Measurements from ENCODE around the gene MYO5A.
A peak's percentile ranks its signal among the peaks of the same experiment; 100 is the strongest.

The MYO5A gene

DNA sequence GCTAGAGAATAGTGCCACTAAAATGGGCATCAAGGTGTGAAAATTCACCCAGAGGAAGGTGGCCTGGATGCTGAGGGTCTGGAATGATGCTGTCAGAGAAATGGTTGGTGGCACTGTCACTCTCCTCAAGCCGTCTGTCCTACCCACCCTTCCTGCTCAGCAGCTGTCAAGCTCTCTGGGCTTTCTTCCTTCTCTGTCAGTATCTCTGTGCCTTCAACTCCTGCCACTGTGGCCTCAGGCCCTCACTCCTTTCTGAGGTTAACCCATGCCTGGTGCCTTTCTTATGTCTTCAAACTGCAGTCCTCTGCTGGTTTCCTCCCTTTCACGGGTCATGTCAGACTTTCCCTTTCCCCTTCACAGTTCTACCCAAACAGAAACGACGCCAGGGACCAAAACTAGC lies 237.5 kb downstream of the MYO5A start:
- no peak for DNase-seq (ENCODE audit: low read depth, low spot score)
- in situ Hi-C loops (cut with HindIII; ENCODE audit: low sequenced_read_pairs): no loop called here
- H3K4me3 ChIP-seq (ENCODE audit: low read depth, low read length): no peak overlapping the region
- TF ChIP-seq, protein P1, sequence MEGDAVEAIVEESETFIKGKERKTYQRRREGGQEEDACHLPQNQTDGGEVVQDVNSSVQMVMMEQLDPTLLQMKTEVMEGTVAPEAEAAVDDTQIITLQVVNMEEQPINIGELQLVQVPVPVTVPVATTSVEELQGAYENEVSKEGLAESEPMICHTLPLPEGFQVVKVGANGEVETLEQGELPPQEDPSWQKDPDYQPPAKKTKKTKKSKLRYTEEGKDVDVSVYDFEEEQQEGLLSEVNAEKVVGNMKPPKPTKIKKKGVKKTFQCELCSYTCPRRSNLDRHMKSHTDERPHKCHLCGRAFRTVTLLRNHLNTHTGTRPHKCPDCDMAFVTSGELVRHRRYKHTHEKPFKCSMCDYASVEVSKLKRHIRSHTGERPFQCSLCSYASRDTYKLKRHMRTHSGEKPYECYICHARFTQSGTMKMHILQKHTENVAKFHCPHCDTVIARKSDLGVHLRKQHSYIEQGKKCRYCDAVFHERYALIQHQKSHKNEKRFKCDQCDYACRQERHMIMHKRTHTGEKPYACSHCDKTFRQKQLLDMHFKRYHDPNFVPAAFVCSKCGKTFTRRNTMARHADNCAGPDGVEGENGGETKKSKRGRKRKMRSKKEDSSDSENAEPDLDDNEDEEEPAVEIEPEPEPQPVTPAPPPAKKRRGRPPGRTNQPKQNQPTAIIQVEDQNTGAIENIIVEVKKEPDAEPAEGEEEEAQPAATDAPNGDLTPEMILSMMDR (IDR thresholded peaks at IDR 0.05; ENCODE audit: low read depth, low read length): no peak

GRCh38 chr15:52290800-52291199 lies 237.9 kb downstream of the MYO5A start:
- in situ Hi-C loops (cut with HindIII; ENCODE audit: low sequenced_read_pairs): no loop called here
- TF ChIP-seq, protein P1 (IDR thresholded peaks at IDR 0.05; ENCODE audit: low read depth, low read length): no peak

GRCh38 chr15:52290329-52290728 lies 238.4 kb downstream of the MYO5A start:
- in situ Hi-C loops (cut with HindIII; ENCODE audit: low sequenced_read_pairs): no loop called here
- TF ChIP-seq, protein P1 (IDR thresholded peaks at IDR 0.05; ENCODE audit: low read depth, low read length): no peak
- H3K4me3 ChIP-seq (ENCODE audit: low read depth, low read length): no peak overlapping the region
- no peak for DNase-seq (ENCODE audit: low read depth, low spot score)

More at GRCh38 chr15:52290800-52291199, 237.9 kb downstream of the MYO5A start:
- no peak overlapping the region for H3K4me3 ChIP-seq (ENCODE audit: low read depth, low read length)
- no peak for DNase-seq (ENCODE audit: low read depth, low spot score)

GRCh38 chr15:52289629-52290081 lies 239.0 kb downstream of the MYO5A start:
- TF ChIP-seq, protein P1 (IDR thresholded peaks at IDR 0.05; ENCODE audit: low read depth, low read length): no peak
- DNase-seq (ENCODE audit: low read depth, low spot score): peak; percentile 37
- no peak overlapping the region for H3K4me3 ChIP-seq (ENCODE audit: low read depth, low read length)
- in situ Hi-C loops (cut with HindIII; ENCODE audit: low sequenced_read_pairs): no loop called here

GRCh38 chr15:52288986-52289385 lies 239.7 kb downstream of the MYO5A start:
- TF ChIP-seq, protein P1 (IDR thresholded peaks at IDR 0.05; ENCODE audit: low read depth, low read length): no peak
- in situ Hi-C loops (cut with HindIII; ENCODE audit: low sequenced_read_pairs): no loop called here
- H3K4me3 ChIP-seq (ENCODE audit: low read depth, low read length): no peak overlapping the region
- DNase-seq (ENCODE audit: low read depth, low spot score): no peak

- TF ChIP-seq, protein P1 (IDR thresholded peaks at IDR 0.05; ENCODE audit: low read depth, low read length): no peak
- in situ Hi-C loops (cut with HindIII; ENCODE audit: low sequenced_read_pairs): no loop called here
- peak; percentile 57 for DNase-seq (ENCODE audit: low read depth, low spot score)
- no peak overlapping the region for H3K4me3 ChIP-seq (ENCODE audit: low read depth, low read length)
These were observed 240.4 kb downstream of the MYO5A start for GRCh38 chr15:52288051-52288942.

All from astrocyte of the spinal cord (primary cell).